VCaP (cell line): ENCODE data around the gene MIAT.

Source experiments
- H3K27ac ChIP-seq: fragments of 450-650 bp; 2 replicates; pipeline ENCODE4 v1.5.1; 2017
- TF ChIP-seq, protein P1 (sequence below): fragments of 450-650 bp; conservative IDR thresholded peaks from 2 replicates; pipeline ENCODE4 v1.5.1; 2017; ENCODE audit warnings: mild to moderate bottlenecking, moderate library complexity

The MIAT gene

DNA sequence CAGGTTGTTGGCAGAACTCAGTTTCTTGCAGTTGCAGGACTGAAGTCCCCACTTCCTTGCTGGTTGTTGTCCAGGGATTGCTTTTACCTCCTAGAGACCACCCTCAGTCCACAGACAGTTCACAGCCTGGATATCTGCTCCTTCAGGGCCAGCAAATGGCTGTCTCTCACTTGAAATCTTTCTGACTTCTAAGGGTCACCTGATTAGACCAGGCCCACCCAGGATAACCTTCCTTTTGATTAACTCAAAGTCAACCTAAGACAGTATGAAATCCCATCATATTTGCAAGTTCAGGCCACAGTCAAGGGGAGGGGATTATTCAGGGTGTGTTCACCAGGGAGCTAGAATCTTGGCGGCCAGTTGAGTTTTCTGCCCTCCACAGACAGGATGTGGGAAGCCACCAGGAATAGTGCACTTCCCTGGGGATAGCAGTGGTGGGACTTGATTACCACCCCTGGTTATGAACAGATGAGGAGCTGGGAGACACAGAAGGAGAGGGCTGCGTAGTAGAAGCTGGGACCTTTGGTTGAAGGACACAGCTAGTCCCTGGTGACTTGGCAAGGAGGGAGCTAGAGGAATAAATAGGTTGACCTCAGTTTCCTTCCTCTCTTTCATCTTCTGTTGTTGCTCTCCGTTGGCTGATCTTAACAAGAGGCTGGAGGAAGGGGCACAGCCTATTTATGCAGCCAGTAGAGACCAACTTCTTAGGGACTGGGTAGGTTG, 33.4 kb downstream of the MIAT start:
- TF ChIP-seq, protein P1, sequence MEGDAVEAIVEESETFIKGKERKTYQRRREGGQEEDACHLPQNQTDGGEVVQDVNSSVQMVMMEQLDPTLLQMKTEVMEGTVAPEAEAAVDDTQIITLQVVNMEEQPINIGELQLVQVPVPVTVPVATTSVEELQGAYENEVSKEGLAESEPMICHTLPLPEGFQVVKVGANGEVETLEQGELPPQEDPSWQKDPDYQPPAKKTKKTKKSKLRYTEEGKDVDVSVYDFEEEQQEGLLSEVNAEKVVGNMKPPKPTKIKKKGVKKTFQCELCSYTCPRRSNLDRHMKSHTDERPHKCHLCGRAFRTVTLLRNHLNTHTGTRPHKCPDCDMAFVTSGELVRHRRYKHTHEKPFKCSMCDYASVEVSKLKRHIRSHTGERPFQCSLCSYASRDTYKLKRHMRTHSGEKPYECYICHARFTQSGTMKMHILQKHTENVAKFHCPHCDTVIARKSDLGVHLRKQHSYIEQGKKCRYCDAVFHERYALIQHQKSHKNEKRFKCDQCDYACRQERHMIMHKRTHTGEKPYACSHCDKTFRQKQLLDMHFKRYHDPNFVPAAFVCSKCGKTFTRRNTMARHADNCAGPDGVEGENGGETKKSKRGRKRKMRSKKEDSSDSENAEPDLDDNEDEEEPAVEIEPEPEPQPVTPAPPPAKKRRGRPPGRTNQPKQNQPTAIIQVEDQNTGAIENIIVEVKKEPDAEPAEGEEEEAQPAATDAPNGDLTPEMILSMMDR = no peak
- no peak overlapping the region for H3K27ac ChIP-seq

DNA sequence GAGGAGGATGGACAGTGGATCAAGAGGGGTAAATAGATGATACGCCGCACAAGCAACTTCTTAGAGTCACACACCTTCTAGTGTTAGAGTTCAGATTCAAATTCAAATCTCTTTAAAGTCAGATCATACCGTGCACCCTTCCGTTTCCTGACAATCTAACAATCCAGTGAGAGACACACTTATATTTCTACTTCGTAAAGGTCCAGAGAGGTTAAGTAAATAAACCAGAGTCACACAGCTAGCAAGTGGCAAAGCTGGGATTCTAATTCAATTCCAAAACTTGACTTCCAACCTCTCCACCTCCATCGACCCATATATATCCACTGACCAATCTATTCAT, 34.0 kb downstream of the MIAT start:
- TF ChIP-seq, protein P1 = no peak
- H3K27ac ChIP-seq = no peak overlapping the region

- TF ChIP-seq, protein P1 = no peak
- H3K27ac ChIP-seq = no peak overlapping the region
These were observed 34.8 kb downstream of the MIAT start for GRCh38 chr22:26692215-26692614.

DNA sequence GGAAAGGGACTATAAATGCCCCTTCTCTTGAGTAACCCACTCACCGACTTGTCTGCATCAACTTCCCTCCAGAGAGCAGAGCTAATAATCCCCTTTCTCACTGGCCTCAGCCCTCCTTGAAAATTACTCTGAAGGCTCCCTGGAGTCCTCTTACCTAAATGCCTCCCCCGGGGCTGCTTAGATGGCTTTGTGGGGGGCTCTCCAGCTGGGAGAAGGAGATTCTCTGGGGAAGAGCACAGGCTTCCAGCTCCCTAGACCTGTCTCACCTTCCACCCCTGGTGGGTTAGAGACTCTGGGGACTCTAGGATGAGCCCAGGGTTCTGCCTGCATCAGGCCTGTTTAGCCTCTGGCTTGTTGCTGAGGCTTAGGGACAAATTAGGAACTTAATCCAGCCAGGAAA, 39.8 kb downstream of the MIAT start:
- H3K27ac ChIP-seq = no peak overlapping the region
- TF ChIP-seq, protein P1 = no peak

DNA sequence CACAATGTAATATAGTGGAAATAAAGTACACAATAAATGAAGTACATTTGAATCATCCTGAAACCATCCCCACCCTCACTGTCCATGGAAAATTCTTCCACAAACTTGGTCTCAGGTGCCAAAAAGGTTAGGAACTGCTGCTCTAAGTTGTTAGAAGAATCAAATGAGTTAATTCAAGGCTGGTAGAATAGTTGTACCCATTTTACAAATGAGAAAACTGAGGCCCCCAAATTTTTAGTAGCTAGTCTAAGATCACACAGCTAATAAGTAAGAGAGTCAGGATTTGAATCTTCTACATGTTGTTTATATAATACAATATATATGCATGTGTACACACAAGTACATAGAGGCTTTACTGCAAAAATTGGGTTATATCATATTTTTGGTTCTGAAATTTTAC, 43.1 kb downstream of the MIAT start:
- no peak overlapping the region for H3K27ac ChIP-seq
- TF ChIP-seq, protein P1 = no peak

GRCh38 chr22:26700886-26701285, 43.5 kb downstream of the MIAT start:
- TF ChIP-seq, protein P1 = no peak
- no peak overlapping the region for H3K27ac ChIP-seq

DNA sequence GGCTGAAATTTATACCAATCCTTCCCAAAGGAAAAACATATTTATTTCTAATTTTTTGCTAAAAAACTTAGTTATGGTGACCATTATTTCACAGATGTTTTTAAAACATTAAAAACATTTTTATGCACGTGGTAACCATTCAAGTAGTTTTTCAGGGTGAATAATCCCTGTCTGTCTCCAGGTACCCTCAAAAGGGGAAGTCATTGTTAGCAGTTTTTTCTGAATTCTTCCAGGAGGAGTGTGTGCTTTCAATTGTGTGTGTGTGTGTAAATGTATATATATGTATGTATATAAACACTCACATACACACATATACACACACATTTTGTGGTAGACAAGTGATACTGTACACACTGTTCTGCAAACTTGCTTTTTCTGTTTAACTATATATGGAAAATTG, 43.9 kb downstream of the MIAT start:
- TF ChIP-seq, protein P1 = no peak

More for the DNA sequence above, 43.9 kb downstream of the MIAT start:
- no peak overlapping the region for H3K27ac ChIP-seq
